PC-9 (cell line): ENCODE data around the gene ARL13B.

Experiments used
- CTCF ChIP-seq: fragments of 200-600 bp; sonication (generic); conservative IDR thresholded peaks from 2 replicates; pipeline ENCODE4 v1.6.1; 2017; ENCODE audit warnings: mixed run types, antibody characterized with exemption, mild to moderate bottlenecking, moderate library complexity
- EZH2 ChIP-seq: fragments of 200-600 bp; sonication (generic); IDR thresholded peaks from 2 replicates; pipeline ENCODE4 v1.8.0; 2017; ENCODE audit warnings: antibody characterized with exemption, low read depth

GRCh38 chr3:93994056-93994455, 14.1 kb downstream of the ARL13B start:
- TF ChIP-seq CTCF (no peak), EZH2 (no peak)
